Measurements from ENCODE around the gene CCR9.

DNA sequence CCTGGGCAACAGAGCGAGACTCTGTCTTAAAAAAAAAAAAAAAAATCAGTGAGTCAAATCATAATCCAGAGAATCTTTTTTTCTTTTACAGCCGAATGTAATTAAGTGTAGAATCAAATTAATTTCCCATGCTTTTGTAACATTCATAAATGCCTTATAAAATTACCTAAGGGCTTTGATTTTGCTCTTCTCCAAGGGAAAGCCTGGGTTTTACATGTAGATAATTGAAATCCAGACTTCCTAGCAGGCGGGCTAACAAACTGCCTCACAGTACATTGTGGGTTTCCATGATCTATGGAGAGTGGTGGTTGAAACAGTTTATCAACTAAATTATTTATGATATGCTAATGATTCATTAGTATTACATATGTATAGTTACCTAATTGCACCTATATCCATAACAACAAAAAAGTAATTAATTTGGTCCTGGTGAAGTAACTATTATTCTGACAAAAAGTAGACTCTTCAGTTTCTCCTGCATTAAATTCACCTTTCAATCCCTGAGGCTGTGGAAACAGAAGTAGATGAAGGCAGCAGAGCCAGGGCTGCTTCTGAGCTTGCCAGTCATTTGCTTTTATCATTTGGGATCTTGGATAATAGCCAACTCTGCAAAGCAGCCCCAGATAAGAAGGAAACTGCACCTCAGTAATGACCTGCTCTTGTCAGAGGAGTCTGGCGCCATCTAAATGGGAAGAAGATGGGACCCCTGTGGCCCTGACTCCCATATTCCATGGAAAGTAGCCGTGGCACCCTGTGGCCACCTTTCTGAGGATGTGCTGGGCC is 9.5 kb downstream of the CCR9 start:
- TF ChIP-seq CTCF (IDR thresholded peaks at IDR 0.05) (no peak), ZFX (IDR thresholded peaks at IDR 0.05; ENCODE audit: borderline replicate concordance) (no peak)
